ENCODE results near the gene OSBP2.

The OSBP2 gene

GRCh38 chr22:30881361-30882183, 186.9 kb downstream of the OSBP2 start:
- DNase-seq (ENCODE audit: low read depth): peak; percentile 70

- DNase-seq (ENCODE audit: low read depth): no peak
Measured at GRCh38 chr22:30882184-30882717, 187.6 kb downstream of the OSBP2 start.

GRCh38 chr22:30882974-30883533, 188.4 kb downstream of the OSBP2 start:
- no peak for DNase-seq (ENCODE audit: low read depth)

GRCh38 chr22:30883586-30884145, 189.0 kb downstream of the OSBP2 start:
- no peak for DNase-seq (ENCODE audit: low read depth)

GRCh38 chr22:30884211-30885000, 189.7 kb downstream of the OSBP2 start:
- DNase-seq (ENCODE audit: low read depth): no peak

GRCh38 chr22:30885001-30885366, 190.3 kb downstream of the OSBP2 start:
- DNase-seq (ENCODE audit: low read depth): no peak

GRCh38 chr22:30885591-30885990, 190.9 kb downstream of the OSBP2 start:
- DNase-seq (ENCODE audit: low read depth): no peak

- DNase-seq (ENCODE audit: low read depth): no peak
Measured at GRCh38 chr22:30887453-30887852, 192.8 kb downstream of the OSBP2 start.

GRCh38 chr22:30887861-30888260, 193.2 kb downstream of the OSBP2 start:
- no peak for DNase-seq (ENCODE audit: low read depth)

- no peak for DNase-seq (ENCODE audit: low read depth)
Measured at GRCh38 chr22:30889268-30889995, 194.8 kb downstream of the OSBP2 start.

GRCh38 chr22:30889996-30890480, 195.4 kb downstream of the OSBP2 start:
- DNase-seq (ENCODE audit: low read depth): no peak

GRCh38 chr22:30890686-30891442, 196.2 kb downstream of the OSBP2 start:
- peak; percentile 24 for DNase-seq (ENCODE audit: low read depth)

GRCh38 chr22:30891443-30891755, 196.7 kb downstream of the OSBP2 start:
- no peak for DNase-seq (ENCODE audit: low read depth)

GRCh38 chr22:30891781-30892180, 197.1 kb downstream of the OSBP2 start:
- no peak for DNase-seq (ENCODE audit: low read depth)

GRCh38 chr22:30892286-30892685, 197.6 kb downstream of the OSBP2 start:
- DNase-seq (ENCODE audit: low read depth): no peak

GRCh38 chr22:30892731-30893221, 198.1 kb downstream of the OSBP2 start:
- no peak for DNase-seq (ENCODE audit: low read depth)

GRCh38 chr22:30893434-30894370, 199.0 kb downstream of the OSBP2 start:
- DNase-seq (ENCODE audit: low read depth): no peak

GRCh38 chr22:30894371-30894740, 199.7 kb downstream of the OSBP2 start:
- no peak for DNase-seq (ENCODE audit: low read depth)

- DNase-seq (ENCODE audit: low read depth): no peak
Measured at GRCh38 chr22:30902496-30903357, 208.1 kb downstream of the OSBP2 start.
